Heart left ventricle (tissue), 16 donors: Measurements from ENCODE around the gene CHTF8. TPM values are rescaled to one million over a fixed set of nuclear protein-coding genes. Genes with fewer than 3 reads are reported as not detected.

Experiments
- ATAC-seq, 4 donors: fragments of 200-7000 bp; cut with Tn5 transposase; one replicate each; pipeline ENCODE4 v1.9.1; 2020 to 2022; ENCODE audit warnings: moderate library complexity in 4 of 4, mild to moderate bottlenecking in 3 of 4, moderate number of reproducible peaks in 1 of 4
- DNase-seq, 5 donors: peaks; one replicate each; pipeline ENCODE4 v3.0.0-alpha.2; 2020
- H3K27ac ChIP-seq, 12 donors: fragments of 200-600 bp; sonication (generic) in 4 of 12; one replicate each; pipeline versions ENCODE4 v1.5.0 to v1.8.0; 2016 to 2022; ENCODE audit warnings: mild to moderate bottlenecking in 2 of 12
- H3K27me3 ChIP-seq, 9 donors: fragments of 200-600 bp; sonication (generic) in 2 of 9; one replicate each; pipeline versions ENCODE4 v1.5.1 to v1.8.0; 2016 to 2022; ENCODE audit warnings: mild to moderate bottlenecking in 3 of 9
- H3K36me3 ChIP-seq, 9 donors: fragments of 200-600 bp; sonication (generic) in 2 of 9; one replicate each; pipeline versions ENCODE4 v1.5.0 to v1.8.0; 2018 to 2022; ENCODE audit warnings: mild to moderate bottlenecking in 2 of 9
- H3K4me1 ChIP-seq, 12 donors: fragments of 200-600 bp; sonication (generic) in 4 of 12; one replicate each; pipeline versions ENCODE4 v1.5.0 to v1.8.0; 2016 to 2022; ENCODE audit warnings: mild to moderate bottlenecking in 3 of 12
- H3K4me3 ChIP-seq, 12 donors: fragments of 200-600 bp; sonication (generic) in 4 of 12; one replicate each; pipeline versions ENCODE4 v1.5.0 to v1.8.0; 2017 to 2022; ENCODE audit warnings: mild to moderate bottlenecking in 9 of 12, moderate library complexity in 4 of 12
- H3K9me3 ChIP-seq, 12 donors: fragments of 200-600 bp; sonication (generic) in 4 of 12; one replicate each; pipeline versions ENCODE4 v1.5.0 to v1.8.0; 2016 to 2022; ENCODE audit warnings: mild to moderate bottlenecking in 1 of 12
- CTCF ChIP-seq, 12 donors: fragments of 200-600 bp; sonication (generic) in 4 of 12; IDR thresholded peaks; one replicate each; pipeline versions ENCODE4 v1.5.0 to v1.8.0; 2018 to 2022; ENCODE audit warnings: antibody characterized with exemption in 12 of 12, mild to moderate bottlenecking in 5 of 12
- POLR2A ChIP-seq, 2 donors: fragments of 450-650 bp; IDR thresholded peaks; one replicate each; pipeline ENCODE4 v1.6.1; 2017; ENCODE audit warnings: antibody characterized with exemption in 2 of 2, mild to moderate bottlenecking in 2 of 2, moderate library complexity in 2 of 2
- WGBS, 4 donors: extraction: QIAGEN DNeasy Blood & Tissue Kit in 2 of 4; methylation state at CpG; one replicate each; pipeline versions ENCODE4 v1.1.5 to v1.1.7; 2013 to 2018; 5-methylcytosine and 5-hydroxymethylcytosine counted together
- intact Hi-C, 10 donors: fragments of 100-400 bp; cut with DNase I; formaldehyde crosslinking; loops; one replicate each; pipeline versions ENCODE4 v1.11.1 to v1.14.2; 2022
- polyA plus RNA-seq, 2 donors: library from polyadenylated mRNA; stranded (reverse); fragments of 200-250 nt; gene quantifications; one replicate each; pipeline ENCODE4 v1.2.3, GENCODE V29; 2013
- total RNA-seq, 9 donors: library from RNA; depleted of rRNA in 2 of 9; stranded (reverse); fragments of >200 nt in 2 of 9; fragmentation: NEBNext Ultra II Directional in 3 of 9; extraction: Animal tissue kit (Norgen Biotek cat#: 25700) in 3 of 9; gene quantifications; one replicate each; pipeline versions ENCODE4 v1.1.0 to v1.2.4, GENCODE V29; 2016 to 2023
- donor health status: ischemic (EF 13 %, LVEDD 7.1; RV severe dilation, severe dysfunction).
- donor health status: healthy with polysubstance abuse.
- donor health status: DM: no; HTN: yes; CAD: no.
- donor health status: DM: no; HTN: no; CAD: no.
- donor health status: ischemic (EF 25% LVEDD 6.9; RV normal size, moderate dysfunction).
- donor health status: ischemic (EF 25% LVEDD 5.7; RV mildly dilated, moderate dysfunction).
- donor health status: healthy.
- donor health status: DM: yes; HTN: yes; CAD: no.
- donor health status: ischemic (EF 35%, LVEDD 5.7; RV mildly dilated, moderate dysfunction).
- donor health status: nonischemic (EF 11% LVEDD 7.7; RV severe dilation, severe dysfunction).
- donor health status: DM: yes; HTN: yes; CAD: no.
- donor health status: PGD.
- donor health status: ischemic (EF 29% LVEDD 5.4; RV normal size, mild dysfunction).
- donor health status: nonischemic (EF 23%, LVEDD 6.1; RV moderate dilation, normal function).

Gene CHTF8
- total and polyA plus RNA-seq, 11 donors, result 18.7 to 79.7 (median 53.2) TPM

- ATAC-seq (no peak), DNase-seq (no peak)
- Histone ChIP-seq H3K4me1 (peaks cover 0 to 43% (median 23%) of the 10 kb centered on the region in 12 donors), H3K27me3 (peaks cover 0 to 15% (median 0%) of the 10 kb centered on the region in 9 donors), H3K27ac (no peak overlapping the region), H3K9me3 (no peaks in the 10 kb centered on the region), H3K36me3 (peaks cover 0 to 51% (median 29%) of the 10 kb centered on the region in 9 donors), H3K4me3 (no peak overlapping the region)
- no peak for TF ChIP-seq CTCF (IDR thresholded peaks at IDR 0.05)
- TF ChIP-seq POLR2A (IDR thresholded peaks at IDR 0.05), result no peak
- 74 to 82% (median 78%) methylated on average over 6 of the region's 6 CpGs for WGBS, 4 donors
- intact Hi-C loops, result loop anchor here in 3 of 10 donors (10.0 kb wide), 3 partner anchors 127 to 577 kb away; partner anchors contain the start of gene ZFP90 (in 1 of the 3)
These were observed 21.0 kb downstream of the CHTF8 start for GRCh38 chr16:69111216-69111875.

GRCh38 chr16:69110406-69110805 is 22.0 kb downstream of the CHTF8 start:
- no peak for ATAC-seq
- intact Hi-C loops, result loop anchor here in 3 of 10 donors (10.0 kb wide), 3 partner anchors 126 to 576 kb away; partner anchors contain the start of gene ZFP90 (in 1 of the 3)
- Histone ChIP-seq H3K36me3 (peaks cover 0 to 46% (median 20%) of the 10 kb centered on the region in 9 donors), H3K27me3 (peaks cover 0 to 20% (median 0%) of the 10 kb centered on the region in 9 donors), H3K27ac (no peak overlapping the region), H3K4me3 (no peak overlapping the region), H3K9me3 (no peaks in the 10 kb centered on the region), H3K4me1 (peaks cover 0 to 47% (median 26%) of the 10 kb centered on the region in 12 donors)
- no peak for TF ChIP-seq POLR2A (IDR thresholded peaks at IDR 0.05)
- no peak for TF ChIP-seq CTCF (IDR thresholded peaks at IDR 0.05)
- 91 to 96% (median 95%) methylated on average over 7 of the region's 7 CpGs for WGBS, 4 donors
- no peak for DNase-seq

DNA sequence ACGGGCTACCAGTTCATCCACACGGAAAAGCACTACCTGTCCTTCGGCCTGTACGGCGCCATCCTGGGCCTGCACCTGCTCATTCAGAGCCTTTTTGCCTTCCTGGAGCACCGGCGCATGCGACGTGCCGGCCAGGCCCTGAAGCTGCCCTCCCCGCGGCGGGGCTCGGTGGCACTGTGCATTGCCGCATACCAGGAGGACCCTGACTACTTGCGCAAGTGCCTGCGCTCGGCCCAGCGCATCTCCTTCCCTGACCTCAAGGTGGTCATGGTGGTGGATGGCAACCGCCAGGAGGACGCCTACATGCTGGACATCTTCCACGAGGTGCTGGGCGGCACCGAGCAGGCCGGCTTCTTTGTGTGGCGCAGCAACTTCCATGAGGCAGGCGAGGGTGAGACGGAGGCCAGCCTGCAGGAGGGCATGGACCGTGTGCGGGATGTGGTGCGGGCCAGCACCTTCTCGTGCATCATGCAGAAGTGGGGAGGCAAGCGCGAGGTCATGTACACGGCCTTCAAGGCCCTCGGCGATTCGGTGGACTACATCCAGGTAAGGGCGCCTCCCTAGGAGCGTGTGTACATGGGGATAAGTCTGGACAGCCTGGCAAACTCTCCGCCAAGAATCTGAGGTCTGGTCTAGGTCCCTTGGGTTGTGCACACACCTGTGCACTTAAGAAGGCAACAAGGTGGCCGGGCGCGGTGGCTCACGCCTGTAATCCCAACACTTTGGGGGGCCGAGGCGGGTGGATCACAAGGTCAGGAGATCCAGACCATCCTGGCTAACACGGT is 22.7 kb downstream of the CHTF8 start:
- no peaks in the 10 kb centered on the region for H3K9me3 ChIP-seq
- ATAC-seq (no peak), DNase-seq (no peak)
- H3K4me1 ChIP-seq, result peaks cover 0 to 50% (median 28%) of the 10 kb centered on the region in 12 donors
- H3K4me3 ChIP-seq, result no peak overlapping the region
- intact Hi-C loops, result loop anchor here in 8 of 10 donors (5.0 to 10.0 kb wide), 4 partner anchors 125 to 575 kb away; partner anchors contain the start of gene ZFP90 (in 1 of the 8)
- H3K27ac ChIP-seq, result no peak overlapping the region
- 94 to 97% (median 96%) methylated on average over 42 to 48 of the region's 48 CpGs for WGBS, 4 donors
- H3K36me3 ChIP-seq, result peaks cover 0 to 39% (median 18%) of the 10 kb centered on the region in 9 donors
- TF ChIP-seq POLR2A (IDR thresholded peaks at IDR 0.05) (no peak), CTCF (IDR thresholded peaks at IDR 0.05) (no peak)
- H3K27me3 ChIP-seq, result peaks cover 0 to 24% (median 0%) of the 10 kb centered on the region in 9 donors

DNA sequence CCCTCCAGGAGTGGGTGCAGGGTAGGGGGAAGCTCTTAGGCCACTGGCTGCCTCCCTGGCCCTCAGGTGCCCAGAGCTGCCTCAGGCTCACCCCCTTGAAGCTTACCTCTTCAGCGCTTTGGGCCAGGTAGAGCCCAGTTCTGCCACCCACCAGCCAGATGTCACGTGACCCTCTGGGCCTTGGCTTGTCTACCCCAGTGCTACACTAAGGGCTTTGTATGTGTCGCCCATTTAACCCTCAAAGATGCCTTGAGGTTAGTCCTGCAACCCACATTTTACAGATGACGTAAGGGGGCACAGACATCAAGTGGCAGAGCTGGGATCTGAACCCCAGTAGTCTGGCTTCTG is 23.5 kb downstream of the CHTF8 start:
- no peak for TF ChIP-seq CTCF (IDR thresholded peaks at IDR 0.05)
- no peak for TF ChIP-seq POLR2A (IDR thresholded peaks at IDR 0.05)
- no peak for DNase-seq
- 91 to 97% (median 95%) methylated on average over 4 of the region's 4 CpGs for WGBS, 4 donors
- Histone ChIP-seq H3K9me3 (no peaks in the 10 kb centered on the region), H3K36me3 (peaks cover 0 to 31% (median 11%) of the 10 kb centered on the region in 9 donors), H3K4me1 (peaks cover 0 to 50% (median 28%) of the 10 kb centered on the region in 12 donors), H3K27me3 (peaks cover 0 to 24% (median 0%) of the 10 kb centered on the region in 9 donors), H3K27ac (no peak overlapping the region), H3K4me3 (no peak overlapping the region)
- no peak for ATAC-seq
- intact Hi-C loops, result loop anchor here in 5 of 10 donors (5.0 to 10.0 kb wide), 2 partner anchors 134 to 207 kb away; no protein-coding TSS in a partner anchor
